PFSK-1 (cell line): ENCODE results near the gene TLL1.

Source experiments
- POLR2AphosphoS5 ChIP-seq: IDR thresholded peaks from 2 replicates; pipeline ENCODE4 v1.6.1; 2012; ENCODE audit warnings: low read depth, mild to moderate bottlenecking, control low read depth, low read length, moderate library complexity
- SIN3A ChIP-seq: IDR thresholded peaks from 2 replicates; pipeline ENCODE4 v1.6.1; 2012; ENCODE audit warnings: mild to moderate bottlenecking, low read length, moderate library complexity, borderline replicate concordance; ENCODE audit not compliant: insufficient read depth
- TAF1 ChIP-seq: IDR thresholded peaks from 2 replicates; pipeline ENCODE4 v1.6.1; 2012; ENCODE audit warnings: low read length, control low read depth, borderline replicate concordance; ENCODE audit not compliant: insufficient read depth

- TF ChIP-seq SIN3A (no peak), POLR2AphosphoS5 (no peak), TAF1 (no peak)
Measured at GRCh38 chr4:166087569-166087968, 214.5 kb downstream of the TLL1 start.
